Esophagus muscularis mucosa (tissue), 4 donors: ENCODE data around the gene SPOUT1. TPM values are rescaled to one million over a fixed set of nuclear protein-coding genes. Genes with fewer than 3 reads are reported as not detected.
"Not testable (repeated sequence)": the region's sequence is repeated elsewhere in the genome, so short reads cannot be mapped to it uniquely, and the experiment has no call there.

ENCODE experiments used
- DNase-seq: peaks from one replicate; pipeline ENCODE4 v3.0.0-alpha.2; 2017; ENCODE audit errors: extremely low spot score
- H3K27ac ChIP-seq, 4 donors: fragments of 200-600 bp; sonication (generic); replicated peaks in 1 of 4; 1 replicate in 3 of 4; 2 replicates in 1 of 4; pipeline ENCODE4 v1.5.1; 2016 to 2019; ENCODE audit warnings: mild to moderate bottlenecking in 1 of 4
- H3K27me3 ChIP-seq, 4 donors: fragments of 200-600 bp; sonication (generic); one replicate each; pipeline versions ENCODE4 v1.5.1 to v1.6.0; 2016 to 2019
- H3K36me3 ChIP-seq, 4 donors: fragments of 200-600 bp; sonication (generic); one replicate each; pipeline ENCODE4 v1.5.1; 2016 to 2019
- H3K4me1 ChIP-seq, 4 donors: fragments of 200-600 bp; sonication (generic); one replicate each; pipeline ENCODE4 v1.5.1; 2016 to 2019
- H3K4me3 ChIP-seq, 4 donors: fragments of 200-600 bp; sonication (generic); 1 replicate in 2 of 4; 2 replicates in 2 of 4; pipeline ENCODE4 v1.5.1; 2016 to 2019; ENCODE audit warnings: mild to moderate bottlenecking in 4 of 4, moderate library complexity in 1 of 4
- H3K9me3 ChIP-seq, 4 donors: fragments of 200-600 bp; sonication (generic); 1 replicate in 3 of 4; 2 replicates in 1 of 4; pipeline ENCODE4 v1.5.1; 2016 to 2019
- CTCF ChIP-seq, 3 experiments: fragments of 200-600 bp in 2 of 3; fragments of 450-650 bp in 1 of 3; sonication (generic) in 2 of 3; IDR thresholded peaks; one replicate each; pipeline ENCODE4 v1.5.1; 2017 to 2019; ENCODE audit warnings: antibody characterized with exemption in 3 of 3, mild to moderate bottlenecking in 2 of 3, moderate library complexity in 1 of 3
- EP300 ChIP-seq: sonication (generic); formaldehyde crosslinking; IDR thresholded peaks from one replicate; pipeline ENCODE4 v1.6.1; 2017; ENCODE audit warnings: antibody characterized with exemption
- POLR2A ChIP-seq: fragments of 450-650 bp; IDR thresholded peaks from one replicate; pipeline ENCODE4 v1.6.1; 2017; ENCODE audit warnings: antibody characterized with exemption, moderate library complexity, mild to moderate bottlenecking, low read depth
- POLR2AphosphoS5 ChIP-seq, 2 donors: sonication (generic); formaldehyde crosslinking; IDR thresholded peaks; one replicate each; pipeline ENCODE4 v1.6.1; 2017; ENCODE audit warnings: antibody characterized with exemption in 2 of 2
- WGBS: methylation state at CpG from one replicate; pipeline ENCODE4 v1.1.5; 2018; 5-methylcytosine and 5-hydroxymethylcytosine counted together
- intact Hi-C: fragments of 100-400 bp; cut with DNase I; formaldehyde crosslinking; loops from one replicate; pipeline ENCODE4 v1.15.1; 2023
- total RNA-seq, 4 donors: library from RNA; depleted of rRNA; stranded (reverse); fragments of >200 nt; gene quantifications; one replicate each; pipeline versions ENCODE4 v1.1.0 to v1.2.1, GENCODE V29; 2016

Gene SPOUT1
- total RNA-seq, 4 donors from 2014 or later = 15.3 to 36.5 (median 19.8) TPM

- Histone ChIP-seq H3K36me3 (peaks cover 33 to 97% (median 89%) of the 10 kb centered on the region in 4 donors), H3K9me3 (no peaks in the 10 kb centered on the region), H3K27ac (no peak overlapping the region), H3K27me3 (no peaks in the 10 kb centered on the region), H3K4me3 (no peak overlapping the region), H3K4me1 (no peaks in the 10 kb centered on the region)
- TF ChIP-seq POLR2A = no peak
- no peak for TF ChIP-seq POLR2AphosphoS5 (IDR thresholded peaks at IDR 0.05)
- no peak for TF ChIP-seq CTCF (IDR thresholded peaks at IDR 0.05)
- intact Hi-C loops = no loop called here
- 76% methylated on average over 6 of the region's 8 CpGs for WGBS
- DNase-seq = no peak
Observed at GRCh38 chr9:128798896-128799295, 30.7 kb downstream of the SPOUT1 start.

- H3K4me3 ChIP-seq, H3K9me3 ChIP-seq, DNase-seq, H3K4me1 ChIP-seq, H3K27ac ChIP-seq, intact Hi-C loops, H3K27me3 ChIP-seq: not testable (repeated sequence)
- H3K36me3 ChIP-seq = peaks cover 35 to 97% (median 91%) of the 10 kb centered on the region in 4 donors
- whole genome bisulfite sequencing = 50% methylated on average over 2 of the region's 2 CpGs
Observed at GRCh38 chr9:128794961-128795360, 34.6 kb downstream of the SPOUT1 start.

GRCh38 chr9:128792978-128793686 lies 36.5 kb downstream of the SPOUT1 start:
- Histone ChIP-seq H3K4me3 (no peak overlapping the region), H3K36me3 (peaks cover 18 to 92% (median 80%) of the 10 kb centered on the region in 4 donors), H3K9me3 (no peaks in the 10 kb centered on the region), H3K27ac (no peak overlapping the region), H3K27me3 (no peaks in the 10 kb centered on the region), H3K4me1 (peaks cover 0 to 13% (median 10%) of the 10 kb centered on the region in 4 donors)
- WGBS = 95% methylated on average over 8 of the region's 8 CpGs
- no peak for DNase-seq
- intact Hi-C loops = no loop called here
- no peak for TF ChIP-seq EP300
- no peak for TF ChIP-seq POLR2AphosphoS5 (IDR thresholded peaks at IDR 0.05)
- TF ChIP-seq CTCF (IDR thresholded peaks at IDR 0.05) = no peak
- no peak for TF ChIP-seq POLR2A

GRCh38 chr9:128792134-128792533 lies 37.5 kb downstream of the SPOUT1 start:
- Histone ChIP-seq H3K9me3 (no peaks in the 10 kb centered on the region), H3K4me1 (peaks cover 0 to 21% (median 17%) of the 10 kb centered on the region in 4 donors), H3K36me3 (peaks cover 16 to 82% (median 70%) of the 10 kb centered on the region in 4 donors), H3K4me3 (no peak overlapping the region), H3K27me3 (no peaks in the 10 kb centered on the region), H3K27ac (no peak overlapping the region)
- TF ChIP-seq POLR2A (no peak), POLR2AphosphoS5 (IDR thresholded peaks at IDR 0.05) (no peak), CTCF (IDR thresholded peaks at IDR 0.05) (no peak), EP300 (no peak)
- DNase-seq = no peak
- intact Hi-C loops = no loop called here
- WGBS = 100% methylated on average over 4 of the region's 9 CpGs

GRCh38 chr9:128790536-128790935 lies 39.1 kb downstream of the SPOUT1 start:
- H3K36me3 ChIP-seq = peaks cover 12 to 66% (median 56%) of the 10 kb centered on the region in 4 donors
- DNase-seq = no peak
- no peak overlapping the region for H3K4me3 ChIP-seq
- H3K27me3 ChIP-seq = no peaks in the 10 kb centered on the region
- TF ChIP-seq EP300 (no peak), CTCF (IDR thresholded peaks at IDR 0.05) (no peak), POLR2A (no peak), POLR2AphosphoS5 (IDR thresholded peaks at IDR 0.05) (no peak)
- H3K4me1 ChIP-seq = peaks cover 5 to 28% (median 24%) of the 10 kb centered on the region in 4 donors
- H3K9me3 ChIP-seq = no peaks in the 10 kb centered on the region
- H3K27ac ChIP-seq = no peak overlapping the region
- intact Hi-C loops = no loop called here
- WGBS = 95% methylated on average over 4 of the region's 4 CpGs
